HG03558 (cell line): Measurements from ENCODE around the gene EIF2D.

Experiments
- ATAC-seq: cut with Tn5 transposase; IDR thresholded peaks from one replicate; pipeline ENCODE4 v1.9.1; 2021; ENCODE audit warnings: moderate number of reproducible peaks; ENCODE audit not compliant: unreplicated experiment; ENCODE audit errors: extremely low read depth

The EIF2D gene

DNA sequence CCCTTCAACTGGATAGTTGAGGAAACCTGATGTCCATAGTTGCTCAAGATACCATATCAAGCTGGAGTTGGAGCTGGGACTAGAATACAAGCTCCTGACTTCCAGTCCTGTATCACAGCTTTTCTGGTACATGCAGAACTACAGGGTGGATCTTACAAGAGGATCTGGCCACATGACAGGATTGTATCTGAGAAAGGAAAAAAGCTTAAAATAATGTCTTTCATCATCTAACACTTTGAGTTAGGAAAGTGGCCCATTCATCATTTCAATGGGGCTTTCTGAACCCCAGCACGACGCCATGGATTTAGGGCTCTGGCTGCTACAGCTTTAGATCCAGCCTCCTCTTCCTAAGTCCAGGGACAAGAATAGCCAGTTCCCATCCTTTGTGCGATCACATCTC, 58.1 kb downstream of the EIF2D start:
- no peak for ATAC-seq

- no peak for ATAC-seq
Measured at GRCh38 chr1:206551986-206552326, 60.3 kb downstream of the EIF2D start.

DNA sequence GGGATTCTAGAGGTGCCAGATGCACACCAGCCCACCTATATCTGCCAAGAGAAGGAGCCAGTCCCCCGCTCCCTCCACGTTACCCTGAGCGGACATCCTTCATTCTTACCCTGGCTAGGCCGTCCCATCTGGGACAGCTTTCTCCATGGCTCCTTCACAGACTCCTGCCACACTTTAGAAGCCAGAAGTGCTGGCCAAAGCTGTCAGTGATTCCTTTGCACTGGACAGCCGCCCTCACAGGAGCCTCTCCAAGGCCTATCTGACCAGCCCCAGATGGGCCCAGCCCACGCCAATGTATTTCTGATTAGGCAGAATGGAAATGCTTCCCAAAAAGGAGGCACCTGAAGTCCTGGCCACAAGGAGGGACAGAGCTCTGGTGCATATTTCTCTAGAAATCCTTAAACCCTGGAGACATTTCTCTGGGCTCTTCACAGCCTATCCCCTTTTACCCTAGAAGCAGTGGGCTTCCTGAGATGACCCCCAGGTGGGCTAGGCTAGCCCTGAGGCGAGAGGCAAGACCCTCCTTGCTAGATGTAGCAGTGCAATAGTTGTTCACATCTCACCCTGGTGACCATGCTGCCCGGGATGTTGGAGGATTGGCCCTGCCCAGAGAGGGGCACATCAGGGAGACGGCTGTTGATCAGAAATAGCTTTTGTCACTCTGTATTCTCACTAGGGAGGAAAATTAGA, 60.8 kb downstream of the EIF2D start:
- ATAC-seq, result no peak

DNA sequence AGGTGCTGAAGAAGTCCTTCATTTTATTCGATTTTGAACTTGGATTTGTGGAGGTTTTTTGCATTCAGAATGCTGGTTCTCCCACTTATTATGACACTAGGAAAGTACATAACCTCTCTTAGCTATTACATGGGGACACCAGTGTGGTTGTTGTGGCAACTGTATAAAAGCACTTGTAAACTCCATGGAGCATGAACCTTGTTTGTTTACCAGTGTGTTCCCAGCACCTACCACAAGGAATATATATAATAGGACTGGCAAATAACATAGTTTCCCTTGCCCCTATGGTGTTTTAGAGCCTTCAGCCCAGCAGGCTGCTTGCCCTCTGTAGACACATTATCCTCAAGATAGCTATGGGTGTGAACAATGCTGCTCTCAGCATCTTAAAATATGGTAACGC, 61.8 kb downstream of the EIF2D start:
- ATAC-seq, result no peak

DNA sequence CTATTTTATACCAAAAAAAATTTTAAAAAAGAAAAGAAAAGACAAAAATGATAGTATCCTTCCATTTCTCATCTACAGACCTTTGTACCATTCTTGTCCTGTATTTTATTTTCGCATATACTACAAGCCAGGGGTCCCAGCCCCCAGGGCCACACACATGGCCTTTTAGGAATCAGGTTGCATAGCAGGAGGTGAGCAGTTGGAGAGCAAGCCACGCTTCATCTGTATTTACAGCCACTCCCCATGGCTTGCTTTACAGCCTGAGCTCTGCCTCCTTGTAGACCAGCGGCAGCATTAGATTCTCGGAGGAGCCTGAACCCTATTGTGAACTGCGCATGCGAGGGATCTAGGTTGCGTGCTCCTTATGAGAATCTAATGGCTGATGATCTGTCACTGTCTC, 65.2 kb downstream of the EIF2D start:
- ATAC-seq, result no peak

GRCh38 chr1:206545351-206545750, 66.9 kb downstream of the EIF2D start:
- no peak for ATAC-seq

DNA sequence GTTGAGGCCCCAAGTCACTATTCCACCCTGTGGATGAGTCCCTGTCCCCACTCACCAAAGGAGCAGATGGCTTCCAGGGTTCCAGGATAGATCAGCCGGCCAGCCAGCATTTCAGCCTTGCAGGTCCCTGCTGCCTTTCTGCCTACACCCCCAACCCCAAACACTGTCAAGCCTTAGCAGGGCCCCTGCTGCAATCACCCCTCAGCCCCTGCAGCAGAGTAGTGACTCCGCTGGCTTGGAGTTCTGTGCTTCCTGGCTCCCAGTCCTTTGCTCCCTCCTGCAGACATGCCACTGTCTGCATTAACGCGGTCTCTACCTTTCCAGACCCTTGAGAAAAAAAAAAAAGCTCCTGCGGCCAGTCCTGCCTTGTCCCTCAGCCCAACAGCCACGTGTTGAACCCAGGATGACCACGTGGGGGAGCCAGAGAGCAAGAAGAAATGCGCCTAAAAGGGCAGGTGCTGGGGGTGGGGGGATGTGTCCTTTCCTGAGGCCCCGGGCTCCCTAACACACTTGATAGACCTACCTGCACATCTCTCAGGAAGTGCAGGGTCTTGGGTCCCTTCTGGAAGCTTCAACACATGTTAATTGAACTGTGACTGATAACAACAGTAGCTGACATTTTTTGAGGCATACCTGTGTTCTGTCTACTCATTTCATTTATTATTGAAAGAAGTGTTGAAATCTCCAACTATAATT, 67.6 kb downstream of the EIF2D start:
- ATAC-seq, result no peak
